HG03097 (cell line): ENCODE measurements around the gene SPTA1.

Source experiments
- ATAC-seq: cut with Tn5 transposase; IDR thresholded peaks from one replicate; pipeline ENCODE4 v1.9.1; 2021; ENCODE audit not compliant: unreplicated experiment, low FRiP score

SPTA1 gene

GRCh38 chr1:158687037-158687436 lies 522 bp upstream of the SPTA1 start:
- ATAC-seq = no peak

GRCh38 chr1:158685085-158685484 lies 1.4 kb downstream of the SPTA1 start:
- no peak for ATAC-seq

- no peak for ATAC-seq
Measured at GRCh38 chr1:158681606-158682005, 4.9 kb downstream of the SPTA1 start.

GRCh38 chr1:158679289-158679688 lies 7.2 kb downstream of the SPTA1 start:
- ATAC-seq = no peak

- no peak for ATAC-seq
Measured at GRCh38 chr1:158675563-158676323, 10.8 kb downstream of the SPTA1 start.

- ATAC-seq = no peak
Measured at GRCh38 chr1:158674302-158674701, 12.2 kb downstream of the SPTA1 start.

GRCh38 chr1:158666037-158666436 lies 20.5 kb downstream of the SPTA1 start:
- no peak for ATAC-seq

GRCh38 chr1:158654571-158654970 lies 31.9 kb downstream of the SPTA1 start:
- no peak for ATAC-seq

- no peak for ATAC-seq
Measured at GRCh38 chr1:158654086-158654485, 32.4 kb downstream of the SPTA1 start.

GRCh38 chr1:158652721-158653334 lies 33.7 kb downstream of the SPTA1 start:
- ATAC-seq = no peak

GRCh38 chr1:158649052-158649451 lies 37.5 kb downstream of the SPTA1 start:
- ATAC-seq = no peak

GRCh38 chr1:158646465-158646864 lies 40.0 kb downstream of the SPTA1 start:
- no peak for ATAC-seq

- ATAC-seq = no peak
Measured at GRCh38 chr1:158644449-158644848, 42.1 kb downstream of the SPTA1 start.

- ATAC-seq = no peak
Measured at GRCh38 chr1:158638904-158639303, 47.6 kb downstream of the SPTA1 start.

GRCh38 chr1:158638146-158638545 lies 48.4 kb downstream of the SPTA1 start:
- no peak for ATAC-seq

- no peak for ATAC-seq
Measured at GRCh38 chr1:158613764-158614163, 72.8 kb downstream of the SPTA1 start.

GRCh38 chr1:158611916-158612315 lies 74.6 kb downstream of the SPTA1 start:
- ATAC-seq = no peak

GRCh38 chr1:158607296-158607695 lies 79.2 kb downstream of the SPTA1 start:
- no peak for ATAC-seq

GRCh38 chr1:158604968-158605367 lies 81.5 kb downstream of the SPTA1 start, which contains the start of gene OR10Z1:
TSS of gene OR10Z1 (plus strand) at chr1:158605268. CDS start at chr1:158606439, 1,171 bp downstream.
- ATAC-seq = no peak

- no peak for ATAC-seq
Measured at GRCh38 chr1:158600735-158601134, 85.8 kb downstream of the SPTA1 start.

- no peak for ATAC-seq
Measured at GRCh38 chr1:158586942-158587341, 99.6 kb downstream of the SPTA1 start.

- no peak for ATAC-seq
Measured at GRCh38 chr1:158583962-158584361, 102.6 kb downstream of the SPTA1 start.
